Suppressor macrophage treated with lipopolysaccharide for 4 hours (primary cell): ENCODE measurements around the gene TUBA3E.
"Not testable (repeated sequence)": the region's sequence is repeated elsewhere in the genome, so short reads cannot be mapped to it uniquely, and the experiment has no call there.

Experiments
- DNase-seq: peaks from one replicate; pipeline ENCODE4 v3.0.0-alpha.2; 2020

Gene TUBA3E

GRCh38 chr2:130190237-130190636 is 8.0 kb downstream of the TUBA3E start:
- no peak for DNase-seq

DNA sequence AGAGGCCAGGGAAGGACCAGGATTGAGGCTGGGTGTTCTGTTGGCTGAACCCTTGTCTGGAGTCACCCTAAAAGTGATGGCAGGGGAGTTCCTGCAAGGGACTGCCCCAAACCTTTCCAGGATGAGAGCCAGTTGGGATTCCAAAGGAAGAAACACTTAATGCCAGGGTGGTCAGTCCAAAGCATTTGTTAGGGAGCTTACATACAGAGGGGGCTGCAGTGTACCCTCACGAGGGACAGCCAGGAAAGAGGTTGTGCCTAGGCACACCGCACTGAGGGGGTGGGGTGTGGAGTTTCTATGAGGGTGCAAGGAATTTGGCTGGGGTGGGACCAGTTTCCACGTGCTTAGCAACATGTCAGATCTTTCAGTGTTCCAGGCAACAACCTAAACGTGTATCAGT is 9.3 kb downstream of the TUBA3E start:
- DNase-seq: not testable (repeated sequence)

DNA sequence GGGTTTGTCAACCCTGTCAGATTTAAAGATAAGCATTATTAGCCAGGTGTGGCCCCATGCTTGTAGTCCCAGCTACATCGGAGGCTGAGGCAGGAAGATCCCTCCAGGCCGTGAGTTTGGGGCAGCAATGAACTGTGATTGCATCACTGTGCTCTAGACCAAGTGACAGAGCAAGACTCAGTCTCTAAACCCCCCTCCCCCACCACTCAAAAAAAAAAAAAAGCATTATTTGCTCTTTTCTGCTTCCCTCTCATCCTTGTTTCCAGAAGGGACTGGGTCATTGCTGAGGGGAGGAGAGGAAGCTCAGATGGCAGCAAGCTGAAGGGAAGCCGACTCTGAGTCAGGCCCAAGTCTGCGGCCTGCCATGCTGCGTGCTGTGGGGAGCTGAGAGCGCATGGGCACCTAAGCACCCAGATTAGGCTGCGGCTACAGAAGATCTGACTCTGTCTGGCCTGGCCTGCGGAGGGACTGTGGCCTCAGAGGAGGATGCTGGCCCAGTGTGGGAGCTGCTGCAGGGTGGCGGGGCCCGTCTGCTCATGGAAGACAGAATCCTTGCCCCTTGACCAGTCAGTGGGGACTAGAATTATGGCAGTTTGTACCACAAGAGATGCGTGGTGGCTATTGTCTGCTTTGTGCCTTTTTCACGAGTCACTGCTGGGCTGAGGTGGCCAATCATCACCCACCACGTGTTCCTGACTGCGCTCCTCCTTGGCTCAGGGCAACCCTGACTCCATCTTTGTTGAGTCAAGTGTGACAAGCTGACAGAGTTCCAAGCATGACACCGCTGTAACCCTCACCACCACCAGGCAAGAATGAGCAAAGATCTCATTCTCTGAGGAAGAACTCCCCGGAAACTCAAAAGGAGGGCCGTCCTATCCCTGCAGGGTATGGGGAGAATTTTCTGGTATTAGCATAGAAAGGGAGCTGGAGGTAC is 10.1 kb downstream of the TUBA3E start:
- DNase-seq: not testable (repeated sequence)

DNA sequence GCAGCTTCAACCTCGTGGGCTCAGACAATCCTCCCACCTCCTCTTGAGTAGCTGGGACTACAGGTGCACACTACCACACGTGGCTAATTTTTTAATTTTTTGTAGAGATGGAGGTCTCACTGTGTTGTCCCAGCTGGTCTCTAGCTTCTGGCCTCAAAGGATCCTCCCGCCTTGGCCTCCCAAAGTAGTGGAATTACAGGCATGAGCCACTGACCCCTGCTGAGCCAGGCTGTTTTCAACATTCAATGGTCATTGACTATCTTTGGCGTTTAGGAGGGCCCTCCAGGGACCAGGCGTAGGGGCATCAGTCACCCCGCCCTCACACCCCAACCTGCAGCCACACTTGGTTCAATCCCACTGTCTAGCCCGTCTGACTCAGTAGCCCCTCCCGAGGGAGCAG is 11.0 kb downstream of the TUBA3E start:
- DNase-seq: no peak

GRCh38 chr2:130186391-130186790 is 11.8 kb downstream of the TUBA3E start:
- no peak for DNase-seq

DNA sequence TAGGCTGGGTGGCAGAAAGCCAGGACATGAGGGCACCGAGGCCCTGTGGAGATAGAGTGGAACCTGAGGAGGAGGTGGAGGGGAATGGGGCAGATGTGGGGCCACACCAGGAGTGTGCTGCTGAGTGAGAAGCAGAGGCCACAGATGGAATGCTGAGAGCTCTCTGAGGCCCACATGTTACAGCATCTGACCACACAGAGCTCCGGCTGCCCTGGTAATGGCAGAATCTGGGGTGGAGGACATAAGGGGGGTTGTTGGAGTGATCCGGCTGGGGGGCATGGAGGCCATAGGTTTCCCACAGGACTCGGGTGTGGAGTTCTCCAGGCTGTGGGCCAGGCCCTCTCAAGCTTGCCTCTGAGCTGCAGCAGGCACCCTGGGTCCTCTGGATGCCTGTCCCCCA is 12.3 kb downstream of the TUBA3E start:
- DNase-seq: no peak

GRCh38 chr2:130185436-130185835 is 12.8 kb downstream of the TUBA3E start:
- no peak for DNase-seq

- no peak for DNase-seq
These were observed 14.5 kb downstream of the TUBA3E start for GRCh38 chr2:130183512-130184373.

GRCh38 chr2:130182826-130183511 is 15.3 kb downstream of the TUBA3E start:
- not testable (repeated sequence) for DNase-seq

- DNase-seq: peak; percentile 94
These were observed 16.2 kb downstream of the TUBA3E start, which contains the start of gene MZT2B for GRCh38 chr2:130181880-130182682. MZT2B (plus strand) TSS chr2:130182262; CDS start chr2:130182283, 21 bp downstream.

DNA sequence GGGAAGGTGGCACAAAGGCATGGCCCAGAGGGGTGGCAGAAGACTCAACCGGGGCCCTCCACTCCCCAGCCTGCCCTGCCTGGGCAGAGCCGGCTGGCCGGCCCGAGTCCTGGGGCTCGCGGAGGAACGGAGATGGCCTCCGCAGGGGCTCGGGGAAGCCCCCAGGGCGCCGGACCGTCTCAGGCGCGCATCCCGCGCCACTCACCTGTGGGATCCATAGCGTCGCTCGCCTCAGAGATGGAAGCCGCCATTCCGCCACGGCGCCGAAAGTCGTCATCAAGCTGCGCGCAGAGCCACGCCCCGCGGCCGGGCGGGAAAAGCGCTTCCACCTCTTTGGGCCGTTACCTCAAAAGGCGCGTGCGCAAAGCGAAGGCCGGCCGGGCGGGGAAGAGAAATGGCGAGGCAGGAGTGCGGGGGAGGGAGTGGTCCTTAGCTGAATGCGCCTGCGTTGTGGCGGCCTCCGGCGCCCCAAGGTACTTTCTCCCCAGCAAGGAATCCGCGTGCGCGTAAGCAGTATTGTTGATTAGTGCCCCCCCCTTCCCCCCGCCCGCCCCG is 16.8 kb downstream of the TUBA3E start, which contains the start of gene SMPD4:
Gene SMPD4 (minus strand): TSS at position 278 of the 555 bp plus-strand sequence. CDS start 5,010 bp downstream, outside the sequence.
- DNase-seq: peak; percentile 98

DNA sequence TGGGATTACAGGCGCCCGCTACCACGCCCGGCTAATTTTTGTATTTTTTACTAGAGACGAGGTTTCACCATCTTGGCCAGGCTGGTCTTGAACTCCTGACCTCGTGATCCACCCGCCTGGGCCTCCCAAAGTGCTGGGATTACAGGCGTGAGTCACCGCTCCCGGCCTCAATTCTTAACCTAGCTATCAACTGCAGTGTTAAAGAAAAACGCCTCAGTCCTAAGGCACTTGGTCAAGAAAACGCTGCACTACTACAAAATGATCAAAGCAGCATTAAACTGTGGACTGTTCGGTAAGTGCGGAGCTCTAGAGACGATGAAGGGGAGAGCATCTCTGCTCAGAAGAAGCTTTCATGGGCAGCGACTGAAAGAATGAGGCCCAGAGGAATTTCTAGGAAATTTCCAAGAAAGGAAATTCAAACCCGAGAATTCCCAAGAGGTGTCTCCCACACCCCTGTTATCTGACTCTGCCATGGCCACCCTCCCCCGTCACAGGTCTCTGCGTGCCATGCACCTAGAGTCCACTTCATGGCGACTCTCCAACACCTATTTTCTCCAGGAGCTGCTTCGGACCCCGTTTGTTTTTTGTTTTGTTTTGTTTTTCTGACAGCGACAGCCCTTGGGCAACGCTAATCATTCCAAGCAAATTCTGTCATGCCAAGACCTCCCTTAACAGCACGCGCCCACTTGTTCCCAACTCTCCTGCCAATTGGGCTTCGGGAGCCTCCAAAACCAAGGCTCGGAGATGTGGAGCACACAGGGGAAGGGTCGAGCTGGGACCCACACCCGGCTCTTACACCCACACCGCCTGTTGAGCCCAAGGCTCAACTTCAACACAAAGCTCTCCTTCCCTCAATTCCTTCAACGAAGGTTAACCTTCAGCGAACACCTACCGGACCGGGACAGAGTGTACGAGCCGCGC is 17.6 kb downstream of the TUBA3E start:
- not testable (repeated sequence) for DNase-seq

- not testable (repeated sequence) for DNase-seq
These were observed 23.4 kb downstream of the TUBA3E start for GRCh38 chr2:130174866-130175265.

- DNase-seq: no peak
These were observed 28.3 kb downstream of the TUBA3E start for GRCh38 chr2:130169896-130170295.

- not testable (repeated sequence) for DNase-seq
These were observed 29.1 kb downstream of the TUBA3E start for GRCh38 chr2:130169163-130169562.

DNA sequence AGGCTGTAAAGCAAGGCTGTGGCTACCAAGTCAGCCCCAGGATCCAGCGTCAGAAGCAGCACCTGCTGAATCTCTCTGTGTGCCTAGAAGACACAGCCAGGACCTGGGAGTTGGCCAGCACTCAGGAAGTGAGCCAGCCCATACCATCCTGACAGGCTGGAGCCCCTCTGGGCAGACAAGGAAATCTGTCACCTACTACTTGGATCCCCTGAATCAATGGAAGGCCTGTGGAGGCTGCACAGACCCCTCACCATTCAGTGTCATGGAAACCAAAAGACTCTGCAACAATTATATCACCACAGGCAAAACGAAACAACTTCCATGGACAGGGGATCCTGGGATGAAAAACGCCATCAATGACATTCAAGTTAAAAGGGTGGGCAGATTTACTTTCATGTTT is 31.6 kb downstream of the TUBA3E start:
- DNase-seq: not testable (repeated sequence)

DNA sequence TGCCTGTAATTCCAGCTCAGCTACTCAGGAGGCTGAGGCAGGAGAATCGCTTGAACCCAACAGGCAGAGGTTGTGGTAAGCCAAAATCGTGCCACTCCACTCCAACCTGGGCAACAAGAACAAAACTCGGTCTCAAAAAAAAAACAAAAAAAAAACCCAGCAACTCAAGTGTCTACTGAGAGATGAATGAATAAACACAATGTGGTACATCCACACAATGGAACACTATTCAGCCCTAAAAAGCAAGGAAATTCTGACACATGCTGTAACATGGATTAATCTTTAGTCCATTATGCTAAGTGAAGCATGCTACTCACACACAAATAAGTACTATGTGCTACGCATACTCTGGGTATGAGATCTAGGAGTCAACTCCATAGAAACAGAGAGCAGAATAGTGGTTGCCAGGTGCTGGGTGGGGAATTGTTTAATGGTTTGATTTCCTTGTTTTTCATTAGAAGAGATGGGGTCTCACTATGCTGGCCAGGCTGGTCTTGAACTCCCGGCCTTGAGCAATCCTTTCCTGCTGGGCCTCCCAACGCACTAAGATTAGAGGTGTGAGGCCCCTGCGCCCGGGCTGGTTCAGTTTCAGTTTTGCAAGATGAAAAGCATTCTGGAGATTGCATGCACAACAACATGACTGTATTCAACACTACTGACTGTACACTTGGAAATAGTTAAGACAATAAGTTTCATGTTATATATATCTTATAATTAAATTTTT is 32.8 kb downstream of the TUBA3E start:
- no peak for DNase-seq

- DNase-seq: no peak
These were observed 35.3 kb downstream of the TUBA3E start for GRCh38 chr2:130162968-130163367.

DNA sequence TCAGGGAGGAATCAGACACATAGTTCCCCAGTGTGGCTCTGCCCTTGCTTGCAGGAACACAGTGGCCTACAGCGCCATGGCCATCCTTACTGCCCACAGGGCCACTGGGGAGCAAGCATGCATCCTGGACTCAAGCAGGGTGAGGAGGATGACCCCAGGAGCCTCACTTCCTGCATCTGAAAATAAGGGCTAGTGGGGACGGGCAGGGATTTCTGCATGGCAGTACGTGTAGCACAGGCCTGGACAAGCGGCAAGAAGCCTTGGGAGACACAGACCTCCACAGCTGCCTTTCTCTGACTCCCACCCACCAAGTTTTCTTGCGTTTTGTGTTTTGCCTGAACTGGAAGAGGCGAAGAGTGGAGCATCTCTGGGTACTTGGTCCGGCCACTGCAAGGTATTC is 35.8 kb downstream of the TUBA3E start:
- DNase-seq: not testable (repeated sequence)
